ENCODE measurements around the gene KRTDAP.

KRTDAP gene

DNA sequence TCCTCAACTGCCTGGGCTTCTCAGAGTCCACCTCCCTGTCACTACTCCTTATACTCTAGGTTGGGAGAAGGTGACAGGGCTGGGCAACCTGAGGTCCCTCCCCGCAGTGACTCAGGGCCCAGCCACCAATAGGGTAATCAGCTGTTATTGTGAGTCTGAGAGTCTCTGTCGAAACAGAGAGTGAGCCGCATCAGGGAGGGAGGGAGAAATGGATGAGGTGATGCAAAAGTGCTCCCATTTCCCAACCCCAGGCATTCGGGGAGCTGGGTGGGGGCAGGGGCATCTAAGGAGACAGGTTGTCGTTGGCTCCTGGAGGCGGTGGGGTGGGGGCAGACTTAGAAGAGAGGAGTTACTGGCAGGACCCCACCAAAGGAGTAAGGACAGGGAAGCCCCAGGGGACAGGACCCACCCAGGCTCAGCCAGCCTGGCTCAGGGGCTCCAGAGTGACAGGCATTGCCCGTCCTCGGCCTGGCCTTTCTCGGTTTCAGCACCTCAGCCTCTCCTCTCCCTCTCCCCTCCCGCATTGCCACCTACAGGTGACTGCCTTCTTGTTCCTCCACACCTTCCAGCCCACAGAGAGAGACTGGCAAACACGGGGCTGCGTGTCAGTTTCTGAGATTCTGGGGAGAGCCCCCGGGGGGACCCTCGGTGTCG, 23.5 kb upstream of the KRTDAP start, which contains the start of gene DMKN:
TSS of gene DMKN (minus strand) at position 22 of the 654 bp plus-strand sequence. CDS start 174 bp downstream, outside the sequence.
- DNase-seq (ENCODE audit: low read depth in 2 of 2, low spot score in 1 of 2) = no peak

DNA sequence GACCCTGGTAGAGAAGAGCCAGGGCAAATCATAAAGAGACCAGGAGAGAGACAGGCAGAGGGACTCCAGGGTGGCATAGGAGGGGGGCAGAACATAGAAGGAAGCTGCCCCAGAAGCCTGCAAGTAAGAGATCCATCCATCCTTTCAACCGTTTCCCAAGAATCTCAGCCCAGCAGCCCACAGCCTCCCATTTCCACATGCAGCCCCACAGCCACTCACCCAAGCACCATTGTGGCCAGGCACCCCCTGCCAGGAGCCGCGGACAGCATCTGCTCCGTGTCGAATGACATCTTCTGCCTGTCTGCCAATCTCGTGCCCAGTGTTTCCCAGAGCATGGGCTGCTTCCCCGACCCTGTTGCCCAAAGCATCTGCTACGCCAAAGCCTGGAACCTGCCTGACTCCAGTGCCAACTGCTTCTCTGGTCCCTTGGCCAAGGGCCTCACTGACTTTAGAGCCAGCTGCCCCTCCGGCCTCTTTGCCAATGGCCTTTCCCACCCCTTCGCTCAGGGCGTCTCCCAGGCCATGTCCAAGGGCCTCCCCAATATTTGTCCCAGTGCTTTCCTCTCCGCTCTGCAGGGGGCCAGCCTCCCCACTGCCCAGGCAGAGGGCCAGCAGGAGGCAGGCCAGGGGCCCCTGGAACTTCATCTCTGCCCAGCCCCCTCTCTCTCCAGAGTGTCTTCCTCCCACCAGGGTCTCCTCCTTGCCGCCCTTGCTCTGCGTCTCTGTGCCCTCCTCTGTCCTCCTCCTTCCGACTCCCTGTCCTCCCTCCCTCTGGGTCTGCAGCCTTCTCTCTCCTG, 22.8 kb upstream of the KRTDAP start:
- no peak for DNase-seq (ENCODE audit: low read depth in 2 of 2, low spot score in 1 of 2)

- DNase-seq (ENCODE audit: low read depth in 2 of 2, low spot score in 1 of 2) = no peak
Measured at GRCh38 chr19:35511337-35511736, 21.1 kb upstream of the KRTDAP start.

DNA sequence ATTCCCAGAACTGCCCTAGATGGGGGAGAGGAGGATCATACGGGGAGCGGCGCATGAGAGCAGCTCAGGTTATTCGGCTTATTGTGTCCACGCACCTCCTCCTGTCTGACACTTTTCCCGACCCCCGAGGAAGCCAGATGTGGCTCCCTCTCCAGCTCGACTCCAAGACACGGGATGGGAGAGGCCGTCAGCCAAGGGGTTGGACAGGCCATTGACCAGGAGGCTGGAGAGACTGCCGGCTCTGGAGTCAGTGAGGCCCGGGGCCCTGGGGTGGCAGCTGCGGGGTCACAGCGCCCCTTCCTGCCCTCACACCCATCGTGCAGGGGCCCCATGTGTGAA, 20.3 kb upstream of the KRTDAP start:
- no peak for DNase-seq (ENCODE audit: low read depth in 2 of 2, low spot score in 1 of 2)

DNA sequence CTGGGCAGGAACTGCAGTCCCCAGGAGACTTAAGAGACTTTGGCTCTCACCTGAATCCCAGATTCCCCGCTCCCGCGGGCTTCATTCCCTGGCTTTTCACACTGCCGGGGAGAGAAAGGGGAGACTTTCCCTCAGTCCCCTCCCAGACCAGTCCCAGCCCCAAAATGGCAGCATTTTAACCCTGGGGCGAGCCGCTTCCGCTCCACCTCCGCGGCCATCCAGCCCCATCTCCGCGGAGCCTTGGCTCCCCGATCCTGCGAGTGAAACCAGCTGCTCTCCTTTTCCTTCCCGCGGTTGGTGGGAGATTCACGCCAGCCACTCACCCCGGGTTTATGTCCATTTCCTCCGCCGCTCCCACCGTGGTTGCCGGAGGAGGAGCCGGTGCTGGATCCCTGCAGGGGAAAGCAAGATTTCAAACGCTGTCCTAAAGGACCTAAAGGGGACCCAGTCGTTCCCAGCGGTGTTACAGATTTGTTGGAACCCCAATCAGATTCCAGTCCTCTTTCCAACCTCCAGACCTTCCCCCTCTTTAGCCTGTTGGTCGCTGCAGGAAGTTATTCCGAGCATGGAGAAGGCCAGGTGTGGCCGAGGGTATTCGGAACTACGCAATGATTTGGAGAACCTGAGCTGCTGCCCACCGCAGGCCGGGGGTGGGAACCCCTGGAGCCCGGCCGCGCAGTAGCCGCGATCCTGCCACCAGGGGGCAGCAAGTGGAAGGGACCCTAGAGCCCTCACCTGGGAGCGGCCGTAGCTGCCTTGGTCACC, 19.8 kb upstream of the KRTDAP start:
- DNase-seq (ENCODE audit: low read depth in 2 of 2, low spot score in 1 of 2) = peak; percentile 37 to 59

DNA sequence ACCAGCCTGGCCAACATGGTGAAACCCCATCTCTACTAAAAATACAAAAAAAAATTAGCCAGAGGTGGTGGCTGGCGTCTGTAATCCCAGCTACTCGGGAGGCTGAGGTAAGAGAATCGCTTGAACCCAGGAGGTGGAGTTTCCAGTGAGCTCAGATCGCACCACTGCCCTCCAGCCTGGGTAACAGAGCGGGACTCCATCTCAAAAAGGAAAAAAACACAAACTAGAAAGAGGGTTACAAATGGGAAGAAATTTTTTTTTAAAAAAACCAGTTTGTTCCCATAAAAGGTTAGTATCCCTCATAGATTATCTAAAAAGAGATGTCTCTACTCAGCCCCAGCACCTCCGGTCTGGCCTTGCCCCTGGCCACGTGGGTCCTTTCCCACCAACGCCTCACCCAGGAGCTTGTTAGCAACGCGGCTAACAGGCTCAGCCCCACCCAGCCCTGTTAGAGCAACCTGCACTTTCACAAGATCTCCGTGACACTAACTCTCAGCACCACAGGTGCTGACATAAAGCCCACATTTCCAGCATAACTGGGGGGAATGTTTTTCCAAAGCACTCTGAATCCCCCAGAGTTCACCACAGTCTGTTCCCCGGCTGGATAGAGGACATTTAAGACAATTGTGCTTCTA, 18.9 kb upstream of the KRTDAP start:
- peak in 1 of 2 donors; percentile 19 for DNase-seq (ENCODE audit: low read depth in 2 of 2, low spot score in 1 of 2)

DNA sequence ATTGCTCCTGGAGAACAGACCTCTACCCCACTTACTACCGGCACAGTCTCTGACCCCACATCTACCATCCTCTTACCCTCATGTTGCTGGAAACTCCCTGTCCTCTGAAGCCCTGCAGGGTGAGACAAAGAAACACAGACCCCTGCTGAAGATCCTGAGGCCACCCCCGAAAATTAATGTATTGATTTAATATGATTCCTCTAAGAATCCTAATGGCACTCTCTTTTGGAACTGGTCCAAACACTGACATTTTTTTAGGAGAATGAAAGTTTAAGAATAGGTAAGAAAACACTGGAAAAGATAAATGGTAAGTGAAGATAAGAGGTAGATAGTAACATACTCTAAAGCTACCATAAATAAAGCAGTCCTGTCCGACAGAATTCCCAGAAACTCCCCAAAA, 17.9 kb upstream of the KRTDAP start:
- DNase-seq (ENCODE audit: low read depth in 2 of 2, low spot score in 1 of 2) = no peak

DNA sequence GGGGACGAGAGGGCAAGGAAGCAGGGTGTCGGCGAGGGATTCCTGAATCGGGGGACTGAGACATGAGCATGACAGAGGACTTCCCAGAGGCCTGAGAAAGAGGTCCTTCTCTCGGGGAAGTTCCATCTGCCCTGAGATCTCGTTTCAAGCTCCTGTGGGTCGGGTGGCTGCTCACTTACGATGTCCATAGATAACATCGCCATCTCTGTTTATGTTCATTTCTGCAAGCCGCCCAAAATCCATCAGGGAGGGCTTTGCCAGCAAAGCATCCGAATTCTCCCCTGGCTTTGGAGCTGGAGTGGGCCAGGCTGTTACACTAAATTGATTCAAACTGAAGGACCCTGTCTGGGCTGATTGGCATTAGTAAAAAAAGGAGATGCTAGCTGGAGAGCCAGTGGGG, 17.3 kb upstream of the KRTDAP start:
- DNase-seq (ENCODE audit: low read depth in 2 of 2, low spot score in 1 of 2) = no peak

DNA sequence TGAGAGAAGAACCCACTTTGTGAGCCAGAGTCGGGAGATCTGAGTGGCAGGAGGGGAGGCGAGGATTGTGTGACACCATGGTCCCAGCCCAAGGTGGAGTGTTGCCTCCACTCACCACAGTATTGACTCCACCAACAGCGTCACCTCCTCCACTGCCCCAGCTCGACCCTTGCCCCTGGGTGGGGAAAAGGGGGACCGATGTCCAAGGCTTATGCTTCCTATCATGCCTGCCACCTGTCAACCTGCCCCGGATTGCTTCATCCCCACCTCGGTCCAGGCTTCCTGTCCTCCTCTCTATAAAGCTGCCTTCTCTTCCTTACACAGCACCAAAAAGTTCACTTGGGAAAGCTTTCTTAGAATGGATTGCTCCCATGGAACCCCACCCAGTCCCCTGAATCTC, 15.7 kb upstream of the KRTDAP start:
- no peak for DNase-seq (ENCODE audit: low read depth in 2 of 2, low spot score in 1 of 2)

- DNase-seq (ENCODE audit: low read depth in 2 of 2, low spot score in 1 of 2) = no peak
Measured at GRCh38 chr19:35502751-35503150, 12.5 kb upstream of the KRTDAP start.

DNA sequence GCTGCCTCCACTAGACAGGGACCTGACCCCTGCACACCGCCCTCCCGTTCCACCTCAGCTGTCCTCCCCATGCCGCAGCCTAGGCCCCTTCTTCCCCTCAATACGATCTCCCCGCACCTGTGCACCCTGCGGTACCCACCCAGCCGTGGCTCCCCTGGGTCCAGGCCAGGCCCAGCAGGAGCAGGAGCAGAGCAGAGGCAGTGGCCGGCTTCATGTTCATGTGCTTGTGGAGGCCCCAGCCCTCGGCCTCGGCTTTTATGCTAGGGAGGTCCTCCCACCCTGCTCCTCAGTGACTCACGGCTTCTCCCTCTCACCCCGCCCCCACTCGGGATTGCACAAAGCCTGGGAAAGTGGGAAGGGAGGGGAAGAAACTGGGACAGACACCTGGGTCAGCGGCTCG, 11.4 kb upstream of the KRTDAP start:
- DNase-seq (ENCODE audit: low read depth in 2 of 2, low spot score in 1 of 2) = no peak

- DNase-seq (ENCODE audit: low read depth in 2 of 2, low spot score in 1 of 2) = no peak
Measured at GRCh38 chr19:35500611-35501010, 10.3 kb upstream of the KRTDAP start.

DNA sequence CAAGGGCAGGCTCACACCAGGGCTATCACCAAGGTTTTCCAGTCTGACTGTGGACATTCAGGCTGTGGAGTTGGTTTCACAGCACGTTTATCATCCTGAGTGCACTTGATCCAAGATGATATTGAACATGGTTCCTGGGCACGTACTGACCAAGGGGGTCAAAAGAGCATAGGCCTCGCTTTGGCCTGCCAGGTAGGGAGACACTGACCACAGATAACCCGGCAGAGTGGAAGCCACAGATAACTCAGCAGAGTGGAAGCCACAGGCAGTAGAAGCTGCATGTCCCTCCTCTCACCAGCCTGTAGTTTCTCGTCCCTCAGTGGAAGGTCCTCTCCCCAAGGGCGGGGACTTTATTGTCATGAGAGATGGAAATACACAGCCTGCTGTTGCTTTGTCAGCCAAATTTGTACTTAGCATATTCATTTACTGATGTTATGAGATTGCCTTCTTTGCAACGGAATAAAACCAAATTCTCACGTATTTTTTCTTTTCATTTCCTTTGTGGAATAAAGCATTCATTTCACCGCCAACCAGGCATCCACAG, 8.8 kb upstream of the KRTDAP start:
- no peak for DNase-seq (ENCODE audit: low read depth in 2 of 2, low spot score in 1 of 2)

DNA sequence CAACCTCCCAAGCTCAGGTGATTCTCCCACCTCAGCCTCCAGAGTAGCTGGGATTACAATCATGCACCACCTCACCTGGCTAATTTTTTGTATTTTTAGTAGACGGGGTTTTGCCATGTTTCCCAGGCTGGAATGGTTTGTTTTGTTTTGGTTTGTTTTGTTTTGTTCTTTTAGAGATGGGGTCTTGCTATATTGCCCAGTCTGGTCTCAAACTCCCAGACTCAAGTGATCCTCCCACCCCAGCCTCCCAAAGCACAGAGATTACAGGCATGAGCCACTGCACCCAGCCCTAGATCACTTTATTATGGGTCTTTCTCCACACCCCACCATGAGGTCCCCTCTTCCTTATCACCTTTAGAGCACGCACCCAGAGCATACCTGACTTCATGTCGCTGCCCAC, 8.0 kb upstream of the KRTDAP start:
- no peak for DNase-seq (ENCODE audit: low read depth in 2 of 2, low spot score in 1 of 2)

DNA sequence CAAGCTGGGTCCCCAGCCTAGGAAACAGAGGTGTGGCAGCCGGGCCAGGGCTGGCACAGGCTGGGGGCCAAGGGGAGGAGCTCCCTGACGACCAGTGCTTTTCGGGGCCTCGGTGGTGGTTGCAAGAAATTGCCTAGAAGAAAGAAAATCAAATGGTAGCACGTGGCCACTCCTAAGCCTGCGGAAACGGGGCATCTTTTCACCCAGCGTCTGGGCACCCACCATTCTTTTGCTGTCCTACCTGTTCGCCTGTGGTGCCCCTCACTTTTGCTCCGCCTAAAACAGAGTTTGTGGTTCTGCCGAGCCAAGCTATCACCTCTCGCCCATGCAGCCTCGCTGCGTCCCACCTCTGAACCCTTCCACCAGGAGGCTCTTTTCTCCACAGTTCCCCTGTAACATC, 7.1 kb upstream of the KRTDAP start:
- DNase-seq (ENCODE audit: low read depth in 2 of 2, low spot score in 1 of 2) = no peak

DNA sequence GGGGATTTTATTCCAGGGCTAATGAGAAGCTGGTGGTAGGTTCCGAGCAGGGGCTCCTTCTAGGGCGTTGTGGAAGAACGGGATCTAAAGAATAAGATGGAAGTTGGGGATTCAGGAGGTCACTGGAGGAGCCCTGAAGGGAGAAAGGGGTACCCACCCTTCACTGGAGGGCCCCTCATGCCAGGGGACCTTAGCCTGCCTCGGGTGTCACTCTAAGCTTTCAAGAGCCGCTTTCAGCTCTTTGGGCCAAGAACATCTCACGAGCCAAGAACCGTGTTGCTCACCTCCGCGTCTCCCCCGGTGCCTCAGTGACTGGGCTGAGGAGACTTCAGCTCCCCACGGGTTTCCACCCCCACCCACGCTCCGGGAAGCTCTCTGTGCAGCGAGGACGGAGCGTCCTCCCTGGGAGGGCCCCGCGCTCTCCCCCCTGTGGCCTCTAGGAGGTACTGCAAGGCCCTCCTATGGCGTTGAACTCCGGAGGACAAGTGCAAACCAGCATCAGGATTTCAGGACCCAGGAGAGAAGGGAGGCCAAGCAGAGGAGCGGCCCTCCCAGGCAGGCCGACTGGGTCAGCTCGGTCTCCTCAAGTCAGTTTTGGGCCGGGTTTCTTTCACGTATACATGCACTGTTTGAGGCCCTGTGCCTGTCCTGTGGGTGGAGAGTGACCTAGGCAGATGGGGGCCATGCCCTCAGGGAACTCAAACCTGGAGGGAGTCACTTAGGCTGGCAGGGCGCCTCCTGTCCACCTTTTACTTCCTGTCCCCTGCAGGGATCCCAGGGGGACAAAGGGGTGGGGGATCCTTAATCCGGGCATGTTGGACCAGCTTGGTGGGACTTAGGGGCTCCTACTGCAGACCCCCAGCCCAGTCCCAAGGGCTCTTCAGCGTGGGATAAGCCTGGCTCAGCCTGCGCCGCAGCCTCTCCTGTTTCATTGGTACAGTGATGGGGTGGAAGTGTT, 5.1 kb upstream of the KRTDAP start:
- peak; percentile 72 to 79 for DNase-seq (ENCODE audit: low read depth in 2 of 2, low spot score in 1 of 2)

DNA sequence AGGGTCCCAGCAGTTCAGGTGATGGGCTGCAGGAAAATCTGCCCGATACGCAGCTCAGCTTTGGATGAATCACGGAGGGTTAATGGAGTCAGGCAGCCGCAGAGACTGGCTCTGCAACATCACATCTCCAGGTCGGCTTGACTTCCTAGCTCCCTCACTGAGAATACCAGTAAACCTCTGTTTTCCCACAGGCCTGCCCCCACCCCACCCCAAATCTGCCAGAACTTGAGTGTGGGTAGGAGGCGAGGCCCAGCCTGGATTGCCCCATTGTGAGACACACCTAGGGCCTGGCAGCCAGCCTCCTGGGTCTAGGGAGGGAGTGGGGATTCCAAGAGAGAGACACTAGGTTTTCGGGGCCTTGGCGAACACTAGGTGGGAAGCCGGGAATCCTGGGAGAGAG, 3.7 kb upstream of the KRTDAP start:
- DNase-seq (ENCODE audit: low read depth in 2 of 2, low spot score in 1 of 2) = no peak

- DNase-seq (ENCODE audit: low read depth in 2 of 2, low spot score in 1 of 2) = no peak
Measured at GRCh38 chr19:35491836-35492360, 1.6 kb upstream of the KRTDAP start.

DNA sequence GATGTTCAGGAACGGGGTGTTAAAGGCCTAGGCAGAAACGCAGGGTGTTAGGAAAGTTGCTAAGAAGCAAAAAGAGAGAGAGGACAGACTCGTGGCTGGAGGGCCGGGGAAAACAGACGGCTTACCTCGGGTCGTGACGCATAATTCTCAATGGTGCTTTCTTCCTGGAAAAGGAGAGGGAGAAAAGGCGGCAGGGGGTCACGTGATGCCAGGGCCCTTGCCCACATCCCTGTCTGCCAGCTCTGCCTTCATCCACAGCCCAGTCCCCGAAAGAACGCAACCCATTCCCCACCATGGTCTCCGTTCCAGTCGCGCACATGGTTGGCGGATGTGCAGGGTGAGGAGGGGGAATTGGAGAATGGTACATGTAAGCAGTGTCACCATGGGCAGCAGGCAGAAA, 1.6 kb downstream of the KRTDAP start:
- DNase-seq (ENCODE audit: low read depth in 2 of 2, low spot score in 1 of 2) = no peak

DNA sequence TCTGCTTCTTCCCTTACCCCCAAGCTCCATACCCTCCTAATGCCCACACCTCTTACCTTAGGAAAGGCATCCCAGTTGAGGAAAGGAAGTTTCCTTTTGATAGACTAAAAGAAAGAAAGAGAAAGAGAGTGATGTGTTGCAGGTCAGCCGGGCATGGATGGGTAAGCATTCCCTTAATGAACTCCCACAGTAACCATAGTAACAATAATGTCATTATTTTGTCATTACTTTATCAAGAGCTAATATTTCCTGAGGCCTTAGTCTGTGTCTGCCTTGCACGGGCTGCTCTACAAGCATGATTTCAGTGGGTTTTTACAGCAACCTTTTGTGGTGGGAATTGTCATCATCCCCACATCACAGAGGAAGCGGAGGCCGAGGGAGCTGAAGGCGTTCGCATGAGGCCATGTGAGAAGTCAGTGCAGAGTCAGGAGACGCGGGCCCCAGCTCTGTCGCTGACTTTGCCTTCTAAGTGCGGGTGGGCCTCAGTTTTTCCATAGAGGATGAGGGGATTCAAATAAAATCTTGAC, 2.5 kb downstream of the KRTDAP start:
- DNase-seq (ENCODE audit: low read depth in 2 of 2, low spot score in 1 of 2) = no peak

Data from stimulated activated CD8-positive, alpha-beta memory T cell treated with anti-CD3 and anti-CD28 coated beads, Interleukin-4, amount 100 ng/mL, for 4 hours (primary cell).